IMR-90 (cell line): ENCODE data around the gene BTBD6. TPM values are rescaled to one million over a fixed set of nuclear protein-coding genes. Genes with fewer than 3 reads are reported as not detected.

Source experiments
- ATAC-seq: fragments of 200-7000 bp; cut with Tn5 transposase; 2 replicates; pipeline ENCODE4 v1.9.1; 2020; ENCODE audit warnings: low read depth, mild to moderate bottlenecking, moderate library complexity
- BruUV-seq: library from RNA; stranded (reverse); fragments of 400-500 nt; replicated peaks from 2 replicates; lab custom pipeline; 2021; lab: Mats Ljungman, UMichigan
- CTCF ChIA-PET: fragments of 300-600 bp; formaldehyde crosslinking; extraction: SDS; loops from one replicate; lab custom pipeline; 2021; ENCODE audit warnings: antibody characterized with exemption; lab: Yijun Ruan, JAX
- POLR2A ChIA-PET: fragments of 300-600 bp; sonication (Branson Sonifier 250); formaldehyde crosslinking; loops from one replicate; lab custom pipeline; 2022; ENCODE audit warnings: antibody characterized with exemption; ENCODE audit not compliant: unreplicated experiment; lab: Charles Lee
- DNase-seq: peaks from one replicate; pipeline ENCODE4 v3.0.0; 2013
- H2AFZ ChIP-seq: replicated peaks from 2 replicates; pipeline ENCODE3; 2013; ENCODE audit warnings: low read length, mild to moderate bottlenecking; ENCODE audit not compliant: poor library complexity
- H2AK5ac ChIP-seq: 2 replicates; pipeline ENCODE4 v1.6.1; 2013; ENCODE audit warnings: low read depth, low read length, inconsistent platforms
- H2AK9ac ChIP-seq: replicated peaks from 2 replicates; pipeline ENCODE3; 2013; ENCODE audit warnings: mild to moderate bottlenecking, low read depth, low read length, moderate library complexity; ENCODE audit not compliant: poor library complexity
- H2BK120ac ChIP-seq: 2 replicates; pipeline ENCODE4 v1.6.1; 2013; ENCODE audit warnings: low read depth, low read length, inconsistent platforms
- H2BK15ac ChIP-seq: 3 replicates; pipeline ENCODE4 v1.6.1; 2013; ENCODE audit warnings: low read depth, low read length, inconsistent platforms
- H2BK20ac ChIP-seq: 2 replicates; pipeline ENCODE4 v1.6.1; 2013; ENCODE audit warnings: low read depth, mild to moderate bottlenecking, inconsistent platforms, low read length, moderate library complexity
- H2BK5ac ChIP-seq: 2 replicates; pipeline ENCODE4 v1.6.1; 2013; ENCODE audit warnings: mild to moderate bottlenecking, low read depth, low read length, inconsistent platforms; ENCODE audit not compliant: poor library complexity, severe bottlenecking
- H3K14ac ChIP-seq: replicated peaks from 2 replicates; pipeline ENCODE4 v1.6.1; 2013; ENCODE audit warnings: low read depth, low read length, inconsistent platforms
- H3K18ac ChIP-seq: 2 replicates; pipeline ENCODE4 v1.6.1; 2013; ENCODE audit warnings: low read depth, low read length, control low read depth
- H3K23ac ChIP-seq: 2 replicates; pipeline ENCODE4 v1.6.1; 2013; ENCODE audit warnings: low read depth, low read length, inconsistent platforms
- H3K27ac ChIP-seq: 2 replicates; pipeline ENCODE4 v1.5.1; 2013; ENCODE audit warnings: mild to moderate bottlenecking, control low read depth, low read length; ENCODE audit not compliant: insufficient read depth
- H3K27me3 ChIP-seq: 2 replicates; pipeline ENCODE4 v1.6.1; 2013; ENCODE audit warnings: low read length; ENCODE audit not compliant: control insufficient read depth, insufficient read depth
- H3K36me3 ChIP-seq: 2 replicates; pipeline ENCODE4 v1.6.1; 2013; ENCODE audit warnings: low read length, mixed read lengths; ENCODE audit not compliant: control insufficient read depth, insufficient read depth
- H3K4ac ChIP-seq: 2 replicates; pipeline ENCODE4 v1.6.1; 2013; ENCODE audit warnings: low read depth, low read length, inconsistent platforms
- H3K4me1 ChIP-seq: 2 replicates; pipeline ENCODE4 v1.6.1; 2013; ENCODE audit warnings: low read length, mixed read lengths; ENCODE audit not compliant: control insufficient read depth, insufficient read depth
- H3K4me2 ChIP-seq: 2 replicates; pipeline ENCODE4 v1.6.1; 2013; ENCODE audit warnings: low read depth, mild to moderate bottlenecking, control low read depth, low read length, moderate library complexity
- H3K4me3 ChIP-seq: 2 replicates; pipeline ENCODE4 v1.5.1; 2013; ENCODE audit warnings: low read depth, mild to moderate bottlenecking, control low read depth, low read length, moderate library complexity; ENCODE audit not compliant: insufficient read depth
- H3K56ac ChIP-seq: 2 replicates; pipeline ENCODE4 v1.6.1; 2013; ENCODE audit warnings: low read length, inconsistent platforms; ENCODE audit not compliant: insufficient read depth; ENCODE audit errors: extremely low read depth
- H3K79me1 ChIP-seq, 2 experiments: 2 replicates each; pipeline ENCODE4 v1.6.1; 2013; ENCODE audit warnings: low read length in 2 of 2, inconsistent platforms in 1 of 2, low read depth in 1 of 2
- H3K9ac ChIP-seq: 2 replicates; pipeline ENCODE4 v1.6.1; 2013; ENCODE audit warnings: low read depth, low read length, control low read depth
- H3K9me1 ChIP-seq: 2 replicates; pipeline ENCODE4 v1.6.1; 2013; ENCODE audit warnings: low read length, inconsistent platforms; ENCODE audit not compliant: insufficient read depth
- H3K9me3 ChIP-seq: 2 replicates; pipeline ENCODE4 v1.6.1; 2013; ENCODE audit warnings: low read length; ENCODE audit not compliant: control insufficient read depth, insufficient read depth
- H4K20me1 ChIP-seq: 2 replicates; pipeline ENCODE4 v1.6.1; 2013; ENCODE audit warnings: low read length, inconsistent platforms; ENCODE audit not compliant: insufficient read depth
- H4K5ac ChIP-seq: 2 replicates; pipeline ENCODE4 v1.6.1; 2013; ENCODE audit warnings: mild to moderate bottlenecking, low read depth, low read length, control low read depth
- H4K8ac ChIP-seq, 2 experiments: 2 replicates each; pipeline ENCODE4 v1.6.1; 2013; ENCODE audit warnings: low read depth in 2 of 2, low read length in 2 of 2, control low read depth in 1 of 2, inconsistent platforms in 1 of 2
- H4K91ac ChIP-seq: 2 replicates; pipeline ENCODE4 v1.6.1; 2013; ENCODE audit warnings: low read depth, low read length, inconsistent platforms; ENCODE audit not compliant: insufficient read depth
- NFE2L2 ChIP-seq: fragments of 150-350 bp; IDR thresholded peaks from 2 replicates; pipeline ENCODE4 v1.6.1; 2016; ENCODE audit warnings: low read depth, mild to moderate bottlenecking, low read length
- RFX5 ChIP-seq: IDR thresholded peaks from 2 replicates; pipeline ENCODE4 v1.8.0; 2012; ENCODE audit warnings: low read depth, mild to moderate bottlenecking, low read length, moderate library complexity
- SMC3 ChIP-seq: fragments of 150-350 bp; IDR thresholded peaks from 2 replicates; pipeline ENCODE4 v1.6.1; 2016; ENCODE audit warnings: low read depth, mild to moderate bottlenecking, antibody characterized with exemption, low read length, moderate library complexity
- WGBS, 2 experiments: methylation state at CpG; one replicate each; pipeline versions ENCODE4 v1.1.5 to v1.1.7; 2013; ENCODE audit warnings: missing lambda C conversion rate in 2 of 2; ENCODE audit not compliant: insufficient read length in 1 of 2; ENCODE audit errors: extremely low coverage in 2 of 2; 5-methylcytosine and 5-hydroxymethylcytosine counted together
- dilution Hi-C: fragments of 300-500 bp; cut with HindIII; formaldehyde crosslinking; loops from one replicate; pipeline ENCODE4 v1.14.3; 2018; ENCODE audit warnings: low sequenced_read_pairs; ENCODE audit not compliant: unreplicated experiment
- in situ Hi-C: fragments of 300-500 bp; cut with MboI; formaldehyde crosslinking; loops from 3 replicates; pipeline ENCODE4 v1.14.3; 2019; ENCODE audit warnings: low sequenced_read_pairs, inconsistent platforms, mixed read lengths
- intact Hi-C: fragments of 100-400 bp; cut with micrococcal nuclease; formaldehyde crosslinking; loops from 2 replicates; pipeline ENCODE4 v1.10.0; 2022
- polyA plus RNA-seq, 3 experiments: library from polyadenylated mRNA; depleted of rRNA; stranded (reverse); fragments of >200 nt; gene quantifications; 2 replicates each; pipeline ENCODE4 v1.2.3, GENCODE V29; 2012; ENCODE audit warnings: low replicate concordance in 1 of 3
- total RNA-seq: library from RNA; depleted of rRNA; stranded (reverse); fragments of >200 nt; gene quantifications from 2 replicates; pipeline ENCODE4 v1.2.3, GENCODE V29; 2012
- TF ChIP-seq, protein P1 (sequence below): fragments of 150-350 bp; IDR thresholded peaks from 2 replicates; pipeline ENCODE4 v1.6.1; 2017; ENCODE audit warnings: mild to moderate bottlenecking, antibody characterized with exemption, low read length, low read depth

Gene BTBD6
- total and polyA plus RNA-seq, 2 of the 4 experiments (the other 2 are of a cell fraction): 33.9 to 43.9 TPM

DNA sequence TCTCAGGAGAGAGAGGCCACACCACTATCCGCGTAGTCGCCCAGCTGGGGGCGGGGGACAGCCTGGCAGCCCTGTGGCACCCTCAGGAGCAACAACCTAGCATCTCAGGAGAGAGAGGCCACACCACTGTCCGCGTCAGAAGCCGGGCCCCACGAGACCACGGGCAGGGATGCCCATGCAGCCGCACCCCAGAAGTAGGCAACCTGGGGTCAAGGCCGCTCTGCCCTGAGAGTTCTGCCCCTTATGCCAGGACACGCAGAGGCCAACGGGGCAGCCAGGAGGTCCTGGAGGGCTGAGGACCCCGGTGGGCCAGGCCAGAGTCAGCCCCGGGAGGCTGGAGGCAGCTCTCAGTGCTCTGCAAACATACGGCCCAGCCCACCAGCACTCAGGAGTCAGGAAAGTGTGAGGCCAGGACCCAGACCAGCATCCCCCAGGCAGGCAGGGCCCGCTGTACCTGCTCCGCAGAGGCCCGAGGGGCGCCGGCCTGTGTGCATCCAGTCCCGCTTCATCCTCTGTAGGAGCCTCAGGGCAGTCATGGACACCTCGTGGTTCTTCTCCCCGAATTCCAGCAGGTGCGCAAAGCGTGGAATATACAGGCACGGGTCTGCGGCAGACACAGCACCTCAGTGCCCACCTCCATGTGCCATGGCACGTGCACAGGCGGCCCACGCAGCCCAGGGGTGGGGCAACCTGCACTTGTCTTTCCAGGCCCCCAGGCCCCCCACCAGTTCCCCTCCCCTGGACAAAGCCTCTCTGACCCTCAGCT lies 7.3 kb upstream of the BTBD6 start:
- H4K20me1 ChIP-seq: peaks cover 3% of the 10 kb centered on the region; the same call in 1 of the 2 replicates
- H3K4me2 ChIP-seq: no peak overlapping the region
- H3K4me1 ChIP-seq: no peaks in the 10 kb centered on the region
- TF ChIP-seq, protein P1, sequence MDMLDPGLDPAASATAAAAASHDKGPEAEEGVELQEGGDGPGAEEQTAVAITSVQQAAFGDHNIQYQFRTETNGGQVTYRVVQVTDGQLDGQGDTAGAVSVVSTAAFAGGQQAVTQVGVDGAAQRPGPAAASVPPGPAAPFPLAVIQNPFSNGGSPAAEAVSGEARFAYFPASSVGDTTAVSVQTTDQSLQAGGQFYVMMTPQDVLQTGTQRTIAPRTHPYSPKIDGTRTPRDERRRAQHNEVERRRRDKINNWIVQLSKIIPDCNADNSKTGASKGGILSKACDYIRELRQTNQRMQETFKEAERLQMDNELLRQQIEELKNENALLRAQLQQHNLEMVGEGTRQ: no peak
- TF ChIP-seq RFX5: no peak
- no peak for TF ChIP-seq SMC3
- no peak for TF ChIP-seq NFE2L2
- H3K27ac ChIP-seq: no peak overlapping the region
- H3K36me3 ChIP-seq: peaks cover 10% of the 10 kb centered on the region; the same call in 1 of the 2 replicates
- H4K8ac ChIP-seq: no peak overlapping the region
- intact Hi-C loops: no loop called here
- H2AK9ac ChIP-seq: no peak overlapping the region
- H3K9me1 ChIP-seq: peaks cover 2% of the 10 kb centered on the region; the same call in 1 of the 2 replicates
- no peak overlapping the region for H4K5ac ChIP-seq
- in situ Hi-C loops: no loop called here
- ATAC-seq (no peak), DNase-seq (no peak)
- no peak overlapping the region for H2BK15ac ChIP-seq
- H2AFZ ChIP-seq: no peak overlapping the region
- H3K23ac ChIP-seq: no peak overlapping the region
- H3K9ac ChIP-seq: no peak overlapping the region
- 100% methylated on average over 11 of the region's 31 CpGs; no CpG with 5 or more reads in 1 of the 2 experiments for WGBS, 2 experiments
- H3K79me1 ChIP-seq: peaks cover 10 to 20% of the 10 kb centered on the region in 2 experiments
- CTCF ChIA-PET: no interaction called here
- H2BK120ac ChIP-seq: no peak overlapping the region
- no peak overlapping the region for H4K91ac ChIP-seq
- H3K4me3 ChIP-seq: no peak overlapping the region
- no peak overlapping the region for H2BK20ac ChIP-seq
- H3K9me3 ChIP-seq: no peaks in the 10 kb centered on the region
- no peak overlapping the region for H2BK5ac ChIP-seq
- no peak overlapping the region for H3K56ac ChIP-seq
- no peaks in the 10 kb centered on the region for H3K27me3 ChIP-seq
- H3K14ac ChIP-seq: no peak overlapping the region
- no peak overlapping the region for H2AK5ac ChIP-seq
- BruUV-seq: no TSS peak
- dilution Hi-C loops: no loop called here
- POLR2A ChIA-PET: no interaction called here
- H3K4ac ChIP-seq: no peak overlapping the region
- H3K18ac ChIP-seq: no peak overlapping the region
